Neuron (in vitro differentiated cells): ENCODE results near the gene MAJIN.

Experiments
- H2AFZ ChIP-seq: one replicate; pipeline ENCODE4 v1.6.1; 2013; ENCODE audit warnings: low read depth, mild to moderate bottlenecking, inconsistent platforms, low read length, moderate library complexity
- H3K27me3 ChIP-seq: one replicate; pipeline ENCODE4 v1.6.1; 2013; ENCODE audit warnings: low read length; ENCODE audit not compliant: insufficient read depth
- H3K36me3 ChIP-seq: one replicate; pipeline ENCODE4 v1.6.1; 2013; ENCODE audit warnings: low read length; ENCODE audit not compliant: insufficient read depth
- H3K4me1 ChIP-seq: one replicate; pipeline ENCODE4 v1.6.1; 2013; ENCODE audit warnings: low read length; ENCODE audit not compliant: insufficient read depth
- H3K4me3 ChIP-seq: 2 replicates; pipeline ENCODE4 v1.5.1; 2013; ENCODE audit warnings: mild to moderate bottlenecking, low read length, moderate library complexity
- H3K9me3 ChIP-seq: one replicate; pipeline ENCODE4 v1.6.1; 2013; ENCODE audit warnings: low read length

The MAJIN gene

GRCh38 chr11:64934682-64935358, 37.1 kb downstream of the MAJIN start:
- no peaks in the 10 kb centered on the region for H3K9me3 ChIP-seq
- no peak overlapping the region for H2AFZ ChIP-seq

GRCh38 chr11:64933935-64934681, 37.8 kb downstream of the MAJIN start:
- peaks cover 9% of the 10 kb centered on the region for H3K4me1 ChIP-seq
- no peaks in the 10 kb centered on the region for H3K9me3 ChIP-seq
- H2AFZ ChIP-seq, result no peak overlapping the region
- H3K4me3 ChIP-seq, result no peak overlapping the region
- H3K36me3 ChIP-seq, result peaks cover 5% of the 10 kb centered on the region
- peaks cover 21% of the 10 kb centered on the region for H3K27me3 ChIP-seq

More at GRCh38 chr11:64934682-64935358, 37.1 kb downstream of the MAJIN start:
- Histone ChIP-seq H3K4me3 (no peak overlapping the region), H3K27me3 (peaks cover 28% of the 10 kb centered on the region), H3K36me3 (peaks cover 5% of the 10 kb centered on the region), H3K4me1 (peaks cover 9% of the 10 kb centered on the region)

- no peak overlapping the region for H3K4me3 ChIP-seq
- no peak overlapping the region for H2AFZ ChIP-seq
- H3K4me1 ChIP-seq, result peaks cover 9% of the 10 kb centered on the region
- H3K36me3 ChIP-seq, result peaks cover 5% of the 10 kb centered on the region
- peaks cover 16% of the 10 kb centered on the region for H3K27me3 ChIP-seq
- H3K9me3 ChIP-seq, result no peaks in the 10 kb centered on the region
Measured at GRCh38 chr11:64933213-64933934, 38.5 kb downstream of the MAJIN start.

- Histone ChIP-seq H3K27me3 (peaks cover 7% of the 10 kb centered on the region), H3K36me3 (peaks cover 5% of the 10 kb centered on the region), H3K4me3 (no peak overlapping the region), H3K4me1 (peaks cover 9% of the 10 kb centered on the region), H2AFZ (no peak overlapping the region), H3K9me3 (no peaks in the 10 kb centered on the region)
Measured at GRCh38 chr11:64932324-64932723, 39.6 kb downstream of the MAJIN start.

GRCh38 chr11:64931290-64931689, 40.6 kb downstream of the MAJIN start:
- Histone ChIP-seq H3K36me3 (peaks cover 5% of the 10 kb centered on the region), H3K27me3 (no peaks in the 10 kb centered on the region), H2AFZ (no peak overlapping the region), H3K9me3 (no peaks in the 10 kb centered on the region), H3K4me3 (no peak overlapping the region), H3K4me1 (peaks cover 9% of the 10 kb centered on the region)

GRCh38 chr11:64930340-64930739, 41.6 kb downstream of the MAJIN start:
- Histone ChIP-seq H3K27me3 (no peaks in the 10 kb centered on the region), H3K4me3 (no peak overlapping the region), H3K9me3 (no peaks in the 10 kb centered on the region), H2AFZ (no peak overlapping the region), H3K4me1 (peaks cover 4% of the 10 kb centered on the region), H3K36me3 (peaks cover 5% of the 10 kb centered on the region)

GRCh38 chr11:64929625-64930024, 42.3 kb downstream of the MAJIN start:
- Histone ChIP-seq H3K27me3 (no peaks in the 10 kb centered on the region), H3K9me3 (no peaks in the 10 kb centered on the region), H3K36me3 (peaks cover 5% of the 10 kb centered on the region), H2AFZ (no peak overlapping the region), H3K4me3 (no peak overlapping the region), H3K4me1 (peaks cover 7% of the 10 kb centered on the region)

- peaks cover 10% of the 10 kb centered on the region for H3K4me1 ChIP-seq
- H2AFZ ChIP-seq, result no peak overlapping the region
- no peaks in the 10 kb centered on the region for H3K9me3 ChIP-seq
- H3K36me3 ChIP-seq, result peaks cover 5% of the 10 kb centered on the region
- no peaks in the 10 kb centered on the region for H3K27me3 ChIP-seq
- H3K4me3 ChIP-seq, result no peak overlapping the region
Measured at GRCh38 chr11:64928957-64929356, 43.0 kb downstream of the MAJIN start.

- Histone ChIP-seq H3K36me3 (peaks cover 3% of the 10 kb centered on the region), H3K4me3 (no peak overlapping the region), H3K27me3 (no peaks in the 10 kb centered on the region)
Measured at GRCh38 chr11:64926689-64927088, 45.2 kb downstream of the MAJIN start.

GRCh38 chr11:64925536-64926436, 46.1 kb downstream of the MAJIN start:
- Histone ChIP-seq H3K9me3 (no peaks in the 10 kb centered on the region), H3K27me3 (no peaks in the 10 kb centered on the region), H3K4me1 (peaks cover 14% of the 10 kb centered on the region), H2AFZ (no peak overlapping the region), H3K4me3 (peak overlapping the region; percentile 62), H3K36me3 (peaks cover 3% of the 10 kb centered on the region)

More at GRCh38 chr11:64926689-64927088, 45.2 kb downstream of the MAJIN start:
- H3K9me3 ChIP-seq, result no peaks in the 10 kb centered on the region
- H2AFZ ChIP-seq, result no peak overlapping the region
- H3K4me1 ChIP-seq, result peaks cover 14% of the 10 kb centered on the region

GRCh38 chr11:64924910-64925284, 47.0 kb downstream of the MAJIN start:
- Histone ChIP-seq H3K9me3 (no peaks in the 10 kb centered on the region), H3K27me3 (no peaks in the 10 kb centered on the region), H2AFZ (peak overlapping the region; percentile 44), H3K4me1 (peaks cover 14% of the 10 kb centered on the region), H3K4me3 (peak overlapping the region; percentile 62), H3K36me3 (no peaks in the 10 kb centered on the region)
